ENCODE results near the gene IFT27.
"Not testable (repeated sequence)": the region's sequence is repeated elsewhere in the genome, so short reads cannot be mapped to it uniquely, and the experiment has no call there.

The IFT27 gene

DNA sequence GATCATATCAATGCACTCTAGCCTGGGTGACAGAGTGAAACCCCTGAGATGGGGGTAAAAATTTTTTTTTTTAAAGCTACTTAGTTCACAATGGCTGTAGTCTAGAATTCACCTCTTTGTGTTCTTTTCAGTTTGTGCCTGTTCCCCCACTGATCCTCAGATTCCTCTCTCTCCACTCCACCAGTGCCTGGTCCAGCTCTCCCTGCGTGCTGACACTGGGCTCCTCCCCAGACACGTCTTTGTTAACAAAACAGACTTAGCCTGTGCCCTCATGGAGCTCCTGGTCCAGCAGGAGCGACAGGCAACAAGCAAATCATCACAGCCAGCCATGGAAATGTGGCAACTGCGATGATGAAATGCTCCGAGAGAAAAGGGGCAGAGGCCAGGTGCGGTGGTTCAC is 34.0 kb downstream of the IFT27 start:
- no peak for DNase-seq

DNA sequence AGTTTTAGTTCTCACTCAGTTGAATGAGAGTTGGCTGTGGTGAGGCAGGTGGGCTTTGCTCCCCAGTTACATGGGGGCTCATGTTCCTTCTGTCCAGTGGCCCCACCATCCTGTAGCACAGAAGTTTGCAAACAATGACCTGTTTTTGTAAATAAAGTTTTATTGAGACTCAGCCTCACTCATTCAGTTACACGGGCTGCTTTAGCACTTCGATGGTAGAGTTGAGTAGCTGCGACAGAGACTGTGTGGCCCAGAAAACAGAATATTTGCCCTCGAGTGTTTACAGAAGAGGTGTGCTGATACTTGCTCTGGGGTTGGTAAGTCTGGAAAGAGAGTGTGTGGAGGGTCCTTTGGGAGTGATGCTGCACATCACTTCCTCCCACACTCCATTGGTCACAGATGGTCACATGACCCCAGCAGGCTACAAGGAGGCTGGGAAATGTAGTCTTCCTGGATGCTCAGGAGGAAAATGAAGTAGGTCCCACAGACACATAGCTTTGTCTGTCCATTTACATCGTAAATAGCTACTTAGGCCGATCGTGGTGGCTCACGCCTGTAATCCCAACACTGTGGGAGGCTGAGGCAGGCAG is 34.6 kb downstream of the IFT27 start:
- DNase-seq, result peak; percentile 48

DNA sequence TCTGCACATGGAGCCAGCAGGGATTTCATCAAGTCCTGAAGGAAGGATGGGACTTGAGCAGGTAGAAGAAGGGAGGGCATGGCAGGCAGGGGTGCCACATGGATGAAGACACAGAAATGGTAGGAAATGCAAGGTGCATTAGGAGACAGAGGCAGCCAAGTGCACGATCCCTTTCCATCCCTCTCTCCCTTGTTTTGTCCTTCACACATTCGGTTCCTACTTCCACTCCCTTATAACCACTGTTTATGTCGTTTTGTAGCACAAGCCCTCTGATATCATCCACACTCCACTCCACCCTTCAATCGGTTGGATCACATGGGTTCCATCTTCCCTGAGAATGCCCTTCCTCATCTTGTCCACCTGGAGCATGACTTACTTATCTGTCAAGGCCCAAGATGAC is 35.2 kb downstream of the IFT27 start:
- DNase-seq, result no peak

DNA sequence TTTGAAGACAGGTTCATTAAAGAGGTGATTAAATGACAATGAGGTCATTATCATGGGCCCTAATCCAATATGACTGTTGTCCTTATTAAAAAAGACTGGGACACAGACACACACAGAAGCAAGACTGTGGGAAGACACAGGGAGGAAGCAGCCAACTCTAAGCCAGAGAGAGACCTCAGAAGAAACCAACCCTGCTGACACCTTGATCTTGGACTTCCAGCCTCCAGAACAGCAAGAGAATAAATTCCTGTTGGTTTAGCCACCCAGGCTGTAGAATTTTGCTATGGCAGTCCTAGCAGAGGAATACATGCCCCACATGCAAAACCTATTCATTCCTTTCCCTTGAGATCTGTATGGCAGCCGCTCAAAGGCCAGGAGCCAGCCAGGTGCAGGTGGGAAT is 36.7 kb downstream of the IFT27 start:
- DNase-seq, result no peak

DNA sequence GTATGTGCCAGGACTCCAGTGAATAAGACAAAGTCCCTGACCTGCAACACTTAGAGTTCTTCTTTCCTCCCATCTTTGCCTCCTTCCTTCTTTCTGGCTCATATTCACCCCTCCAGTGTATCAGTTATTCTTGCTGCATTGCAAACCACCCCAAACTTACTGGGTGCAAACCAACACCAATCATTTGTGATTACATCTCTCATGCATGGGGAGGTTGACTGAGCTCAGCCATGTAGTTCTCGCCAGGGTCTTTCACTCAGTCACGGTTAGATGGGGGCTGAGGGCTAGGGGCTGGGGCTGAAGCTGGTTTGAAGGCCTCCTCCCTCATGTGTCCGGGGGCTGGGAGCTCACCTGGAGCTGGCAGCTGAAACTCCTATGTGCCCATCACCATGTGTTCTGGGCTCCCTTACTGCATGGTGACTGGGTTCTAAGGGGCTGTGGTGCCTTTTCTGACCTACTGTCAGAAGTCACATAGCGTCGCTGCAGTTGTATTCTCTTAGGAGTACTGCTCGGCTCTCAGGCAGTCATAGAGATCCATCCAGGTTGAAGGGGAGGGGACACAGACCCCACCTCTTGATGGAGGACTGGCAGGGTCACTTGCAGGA is 37.4 kb downstream of the IFT27 start:
- DNase-seq, result no peak

DNA sequence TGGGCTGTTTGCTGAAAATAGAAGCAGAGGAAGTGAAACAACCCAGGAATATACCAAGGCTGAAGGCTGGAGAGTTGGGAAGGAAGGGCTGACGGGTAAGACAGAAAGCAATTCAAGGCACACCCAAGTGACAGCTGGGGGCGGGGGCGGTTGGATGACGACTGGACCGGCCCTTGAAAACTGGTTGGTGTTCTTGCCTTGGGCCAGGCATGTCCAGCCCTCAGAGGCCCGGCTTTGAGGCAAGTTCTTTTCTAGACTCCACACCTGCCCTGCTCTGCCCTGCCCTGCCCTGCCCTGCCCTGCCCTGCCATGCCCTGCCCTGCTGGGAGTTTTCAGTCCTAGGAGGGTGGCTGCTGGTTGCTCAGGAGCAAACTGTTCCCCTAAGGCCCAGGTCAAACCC is 38.1 kb downstream of the IFT27 start:
- DNase-seq, result no peak

DNA sequence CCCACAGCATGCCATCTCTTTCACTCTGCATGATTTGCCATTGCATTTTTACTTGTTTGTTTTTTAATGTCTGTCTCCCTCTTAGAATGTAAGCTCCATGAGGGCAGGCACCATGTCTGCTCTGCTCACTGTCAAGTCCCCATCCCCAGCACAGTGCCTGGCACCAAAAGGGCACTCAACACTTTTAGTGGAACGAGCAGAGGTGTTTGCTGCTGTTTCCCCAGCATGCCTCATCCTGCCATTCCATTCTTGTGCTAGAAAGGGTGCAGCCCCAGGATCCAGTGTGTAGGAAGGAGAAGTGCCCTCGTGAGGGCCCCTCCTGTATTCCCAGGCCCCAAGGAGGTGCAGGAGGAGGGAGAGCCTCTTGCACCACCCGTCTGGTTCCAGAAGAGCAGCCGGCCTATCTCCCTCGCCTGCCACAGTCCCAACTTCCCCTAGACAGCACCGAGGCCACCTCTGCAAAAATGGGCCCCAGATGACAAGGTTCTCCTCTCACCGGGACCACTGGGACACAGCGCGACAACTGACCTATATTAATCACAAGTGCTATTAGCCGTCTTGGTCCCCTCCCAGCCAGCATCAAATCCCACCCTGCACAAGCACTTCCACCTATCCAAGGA is 39.1 kb downstream of the IFT27 start:
- no peak for DNase-seq

DNA sequence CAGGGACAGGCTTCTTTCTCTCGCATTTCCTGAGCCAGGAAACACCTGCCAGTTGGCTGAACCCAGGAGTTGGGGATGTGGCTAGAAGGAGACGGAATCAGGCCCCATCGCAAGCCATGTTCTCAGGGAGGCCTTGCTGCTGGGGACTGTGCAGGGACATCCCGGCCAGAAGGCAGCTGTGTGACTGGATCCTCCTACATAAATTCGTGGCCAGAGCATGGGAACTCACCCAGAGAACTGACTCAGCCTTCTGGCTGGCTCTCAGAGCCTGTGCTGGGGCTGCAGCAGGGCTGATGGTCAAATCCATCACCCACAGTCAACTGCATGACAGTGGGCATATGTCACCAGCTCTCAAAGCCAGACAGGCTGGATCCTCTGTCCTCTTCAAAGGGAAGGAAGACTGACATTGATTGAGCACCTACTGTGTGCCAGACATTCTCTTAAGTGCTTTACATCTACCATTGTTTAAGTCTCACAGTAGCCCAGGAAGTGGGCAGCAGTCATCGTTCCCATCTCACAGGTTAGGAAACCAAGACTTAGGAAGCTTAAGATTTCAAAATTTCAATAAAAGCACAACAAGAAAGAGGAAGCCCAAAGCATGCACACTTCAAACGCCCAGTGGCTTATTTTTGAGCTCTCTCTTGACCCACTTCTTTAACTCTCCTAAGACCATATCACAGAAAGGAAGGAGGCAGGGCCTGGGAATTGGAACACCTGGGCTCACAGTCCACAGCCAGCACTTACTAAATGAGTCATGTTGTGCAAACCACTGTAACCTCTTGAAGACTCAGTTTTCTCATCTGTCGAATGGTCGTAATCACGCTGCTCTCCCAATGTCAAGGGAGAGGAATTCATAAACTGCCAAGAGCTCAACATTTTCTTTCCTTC is 41.5 kb downstream of the IFT27 start:
- DNase-seq, result no peak

DNA sequence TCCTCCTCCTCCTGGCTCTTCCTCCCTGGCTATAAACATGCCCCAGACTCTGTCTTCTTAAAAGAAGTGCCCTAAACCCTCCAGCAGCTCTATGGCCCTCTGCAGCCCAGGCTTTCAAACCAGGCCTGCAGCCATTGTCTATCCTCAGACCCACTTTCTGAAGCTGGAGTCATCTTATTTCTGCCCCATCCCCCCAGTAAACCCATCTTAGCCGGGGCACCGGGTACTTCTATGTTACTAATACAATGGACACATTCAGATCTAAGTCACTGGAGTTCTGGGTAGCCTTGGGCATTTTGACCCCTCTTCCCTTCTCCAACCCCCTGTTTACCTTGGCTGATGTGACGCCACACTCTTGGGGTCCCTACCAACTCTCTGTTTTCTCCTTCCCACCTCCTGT is 42.6 kb downstream of the IFT27 start:
- no peak for DNase-seq

DNA sequence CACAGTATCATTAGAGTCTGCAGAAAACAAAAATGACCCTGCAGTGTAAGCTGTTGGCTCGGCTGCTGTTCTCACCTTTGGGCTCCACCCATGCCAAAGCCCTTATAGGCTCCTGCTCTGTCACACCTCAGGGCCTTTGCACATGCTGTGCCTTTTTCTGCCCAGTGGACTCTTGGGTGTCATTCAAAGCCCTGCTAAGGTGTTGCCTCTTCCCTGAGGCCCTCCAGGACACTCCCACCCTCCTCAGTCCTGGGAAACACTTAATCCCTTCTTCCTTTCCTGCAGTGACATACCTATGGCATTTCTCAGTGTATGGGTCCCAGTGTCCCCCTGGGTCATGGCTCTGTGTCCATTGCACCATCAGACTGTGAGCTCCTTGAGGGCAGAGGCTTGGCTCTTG is 43.3 kb downstream of the IFT27 start:
- no peak for DNase-seq

DNA sequence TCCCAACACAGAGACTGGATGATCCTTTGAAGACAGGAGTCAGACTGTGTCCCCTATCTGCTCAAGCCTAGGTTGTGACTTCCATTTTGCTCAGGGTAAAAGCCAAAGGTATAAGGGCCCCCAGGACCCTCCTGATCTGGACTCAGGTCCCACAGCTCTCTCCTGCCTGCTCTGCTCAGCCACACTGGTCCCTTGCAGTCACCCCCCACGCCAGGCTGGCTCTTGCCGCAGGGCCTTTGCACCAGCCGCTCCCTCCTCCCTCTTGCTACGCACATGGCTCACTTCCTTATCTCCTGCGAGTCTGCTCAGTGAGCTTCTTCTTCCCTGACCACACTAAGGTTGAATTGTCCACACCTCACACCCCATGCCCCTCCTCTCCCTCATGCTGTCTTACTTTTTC is 44.0 kb downstream of the IFT27 start:
- DNase-seq, result peak; percentile 0

DNA sequence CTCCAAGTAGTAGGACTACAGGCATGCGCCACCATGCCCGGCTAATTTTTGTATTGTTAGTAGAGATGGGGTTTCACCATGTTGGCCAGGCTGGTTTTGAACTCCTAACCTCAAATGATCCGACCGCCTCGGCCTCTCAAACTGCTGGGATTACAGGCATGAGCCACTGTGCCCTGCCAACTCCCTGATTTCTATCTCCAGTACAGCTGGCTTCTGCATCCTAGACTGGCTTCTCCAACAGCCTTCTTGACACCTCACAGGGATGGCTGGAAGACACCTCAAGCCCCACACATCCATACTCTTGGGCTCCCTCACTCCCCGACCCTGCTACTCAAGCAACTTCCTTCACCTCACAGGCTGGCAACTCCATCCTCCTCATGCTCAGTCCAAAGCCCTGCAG is 44.6 kb downstream of the IFT27 start:
- DNase-seq, result not testable (repeated sequence)

DNA sequence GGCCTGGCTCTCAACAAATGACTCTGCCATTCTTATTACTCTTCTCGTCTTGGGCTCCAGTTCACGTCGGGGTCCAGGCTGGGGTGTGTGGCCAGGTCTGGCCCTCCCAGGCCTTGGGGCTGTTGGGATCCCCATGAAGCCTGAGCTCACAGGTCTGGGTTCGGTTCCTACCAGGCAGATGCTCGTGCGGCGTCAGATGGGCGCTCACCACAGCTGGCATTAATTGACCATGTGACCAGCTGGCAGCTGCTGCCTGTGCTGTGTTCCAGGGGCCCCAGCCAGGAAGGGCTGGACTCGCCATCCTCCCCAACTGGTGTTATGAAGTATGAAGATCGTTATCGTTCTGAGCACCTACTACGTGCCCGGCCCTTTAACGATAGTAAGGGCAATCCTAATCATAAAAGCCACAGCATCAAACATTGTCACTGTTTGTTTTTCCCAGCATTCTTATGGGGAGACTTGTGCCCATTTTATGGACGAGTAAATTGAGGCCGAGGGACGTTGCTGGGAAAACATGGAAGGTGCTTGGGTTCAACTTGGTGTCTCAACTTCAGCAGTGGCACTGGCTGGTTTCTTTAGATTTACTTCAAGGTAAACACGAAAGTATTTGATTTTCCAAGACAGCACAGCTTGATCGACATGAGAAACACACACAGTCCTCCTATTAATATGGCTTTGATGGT is 45.6 kb downstream of the IFT27 start:
- DNase-seq, result no peak

DNA sequence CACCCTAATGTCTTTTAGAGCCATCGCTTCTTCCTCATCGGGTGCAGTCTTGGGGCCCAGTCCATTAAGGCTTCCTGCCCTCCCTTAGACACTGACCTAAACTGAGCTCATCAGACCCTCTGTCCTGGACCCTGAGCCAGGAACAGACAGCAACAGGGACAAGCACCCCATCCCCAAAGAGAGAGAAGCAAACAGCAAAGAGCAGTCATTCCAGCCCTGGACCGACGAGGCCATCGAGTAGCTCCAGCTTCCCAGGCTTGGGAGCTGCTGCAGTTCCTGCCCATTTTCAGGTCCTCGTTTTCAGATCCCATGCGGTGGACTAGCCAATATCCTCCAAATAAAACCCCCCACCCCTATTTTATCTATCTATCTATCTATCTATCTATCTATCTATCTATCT is 46.6 kb downstream of the IFT27 start:
- DNase-seq, result no peak

DNA sequence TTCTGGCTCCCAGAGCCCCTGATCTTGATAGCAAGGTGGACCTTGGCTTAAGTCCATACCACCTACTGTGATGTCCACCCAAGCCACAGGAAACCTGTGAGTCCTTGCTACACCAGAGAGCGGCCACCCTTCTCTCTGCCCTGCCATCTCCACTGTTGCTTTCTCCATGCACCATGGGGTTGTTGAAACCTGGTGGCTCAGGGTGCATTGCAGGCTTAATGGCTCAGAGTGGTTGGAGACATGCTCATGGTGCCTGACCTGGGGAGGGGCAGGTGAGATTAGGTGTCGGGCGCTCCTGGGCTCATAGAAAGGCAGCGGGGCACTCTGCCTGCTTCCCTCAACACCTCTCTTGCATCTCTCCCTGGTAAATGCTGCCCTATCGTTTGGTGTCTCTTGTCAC is 47.4 kb downstream of the IFT27 start:
- DNase-seq, result peak; percentile 0

DNA sequence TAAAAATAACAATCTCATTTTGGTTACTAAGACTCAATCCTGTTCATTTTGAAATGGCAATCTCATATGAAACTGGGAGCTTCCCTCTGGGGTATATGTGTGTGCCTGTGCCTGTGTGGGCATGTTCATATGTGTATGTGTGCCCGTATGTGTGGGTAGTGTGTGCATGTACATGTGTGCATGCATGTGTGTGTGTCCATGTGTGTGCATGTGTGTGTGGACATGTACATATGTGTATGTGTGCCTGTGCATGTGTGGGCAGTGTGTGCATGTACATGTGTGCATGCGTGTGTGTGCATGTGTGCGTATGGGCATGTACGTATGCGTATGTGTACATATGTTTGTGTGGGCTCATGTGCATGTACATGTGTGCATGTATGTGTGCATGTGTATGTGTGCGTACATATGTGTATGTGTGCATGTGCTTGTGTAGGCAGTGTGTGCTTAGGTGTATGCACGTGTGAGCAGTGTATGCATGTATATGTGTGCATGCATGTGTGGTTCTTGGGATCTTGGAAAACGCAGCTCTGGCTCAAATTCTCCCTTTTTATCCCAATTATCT is 47.9 kb downstream of the IFT27 start:
- peak; percentile 0 for DNase-seq

DNA sequence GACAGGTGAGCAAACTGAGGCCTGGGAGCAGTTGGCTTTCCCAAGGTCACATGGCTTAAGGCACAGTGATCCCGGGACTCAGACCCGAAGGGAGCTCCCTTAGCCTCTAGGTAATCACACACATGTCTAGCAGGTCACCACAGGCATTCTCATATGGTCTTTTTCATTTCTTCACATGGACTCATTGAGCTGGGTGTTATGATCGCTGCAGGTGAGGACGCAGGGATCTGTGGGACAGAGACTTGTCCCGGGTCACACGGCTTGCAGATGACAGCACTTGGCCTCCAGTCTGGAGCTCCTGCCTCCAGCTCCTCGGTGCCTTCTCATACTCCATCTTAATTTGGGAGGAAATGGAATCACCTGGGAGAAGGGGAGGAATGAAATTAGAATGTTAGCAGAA is 48.8 kb downstream of the IFT27 start:
- no peak for DNase-seq

DNA sequence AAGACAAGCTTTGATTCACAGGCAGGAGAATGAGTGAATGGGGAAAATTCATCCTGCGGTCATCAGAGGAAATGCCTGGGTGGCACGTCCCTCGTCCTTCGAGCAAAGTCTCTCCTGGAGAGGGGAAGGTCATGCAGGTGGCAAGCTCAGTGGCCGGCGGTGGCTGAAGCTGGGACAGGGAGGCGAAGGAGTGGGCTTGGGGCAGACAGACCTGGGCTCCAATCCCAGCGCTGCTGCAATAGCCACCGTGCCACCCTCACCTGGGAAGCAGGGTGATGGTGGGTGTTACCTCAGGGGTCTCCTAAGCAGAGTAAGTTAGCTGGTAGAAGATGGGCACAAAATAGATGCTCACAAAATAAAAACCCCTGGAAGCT is 49.9 kb downstream of the IFT27 start:
- no peak for DNase-seq

DNA sequence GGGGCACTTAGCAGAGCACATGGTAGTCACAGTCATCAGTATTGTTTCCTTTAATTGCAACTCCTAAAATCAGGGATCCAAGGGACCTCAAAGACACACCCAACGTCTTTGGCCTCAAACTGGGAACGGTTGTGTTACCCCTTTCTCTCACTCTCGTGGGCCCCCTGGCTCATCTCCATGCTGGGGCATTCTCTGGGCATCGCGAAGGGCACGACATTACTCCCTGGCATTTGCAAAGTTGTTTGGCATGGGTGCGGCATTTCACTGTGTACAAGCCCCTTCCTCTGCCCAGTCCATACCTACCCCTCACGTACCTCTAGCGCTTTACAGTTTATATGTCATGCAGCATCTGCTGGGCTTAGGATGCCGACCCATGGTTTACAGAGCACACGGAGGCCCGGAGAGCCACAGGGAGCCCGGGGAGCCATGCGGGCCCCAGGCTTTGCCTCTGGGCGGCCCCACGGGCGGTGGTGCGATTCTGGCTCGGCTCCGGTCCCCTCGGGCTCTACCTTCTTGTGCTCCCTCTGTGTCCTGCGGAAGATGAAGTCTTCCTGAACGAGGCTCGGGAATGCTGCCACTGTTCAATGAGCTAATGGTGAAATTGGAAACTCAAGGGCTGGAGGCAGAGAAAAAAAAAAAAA is 50.4 kb downstream of the IFT27 start:
- no peak for DNase-seq

DNA sequence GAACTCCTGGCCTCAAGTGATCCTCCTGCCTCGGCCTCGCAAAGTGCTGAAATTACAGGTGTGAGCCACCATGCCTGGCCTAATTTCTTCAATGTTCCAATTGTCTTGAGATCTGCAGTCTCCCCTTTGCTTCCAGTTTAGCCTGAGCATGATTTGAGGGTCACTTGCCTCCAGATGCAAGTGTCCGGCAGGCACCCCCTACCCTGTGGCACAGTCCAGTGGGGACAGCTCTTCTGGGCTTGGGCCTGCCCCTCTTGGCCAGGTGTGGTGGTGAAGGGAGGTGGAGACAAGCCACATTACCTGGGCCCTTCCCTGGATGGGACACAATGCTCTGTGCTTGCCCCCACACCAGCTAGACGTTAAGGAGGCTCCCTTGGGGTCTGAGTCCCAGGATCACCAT is 51.1 kb downstream of the IFT27 start:
- DNase-seq, result no peak

DNA sequence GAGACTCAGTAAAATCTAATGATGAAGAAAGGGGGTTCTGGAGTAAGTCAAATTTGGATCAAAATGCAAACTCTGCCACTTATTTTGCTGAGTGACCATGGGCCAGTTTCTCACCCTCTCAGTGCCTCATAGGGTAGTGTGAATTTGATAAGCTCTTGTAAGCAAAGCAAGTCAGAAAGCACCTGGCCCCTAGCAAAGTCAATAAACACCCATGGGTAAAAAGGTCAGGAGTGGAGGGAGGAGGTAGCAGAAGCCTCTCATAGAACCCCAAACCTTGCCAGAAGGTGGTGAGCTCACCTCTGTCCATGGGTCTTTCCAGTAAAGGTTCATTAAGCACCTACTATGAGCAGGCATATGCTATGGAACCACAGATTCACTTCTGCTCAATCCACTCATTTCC is 53.9 kb downstream of the IFT27 start:
- DNase-seq, result no peak

DNA sequence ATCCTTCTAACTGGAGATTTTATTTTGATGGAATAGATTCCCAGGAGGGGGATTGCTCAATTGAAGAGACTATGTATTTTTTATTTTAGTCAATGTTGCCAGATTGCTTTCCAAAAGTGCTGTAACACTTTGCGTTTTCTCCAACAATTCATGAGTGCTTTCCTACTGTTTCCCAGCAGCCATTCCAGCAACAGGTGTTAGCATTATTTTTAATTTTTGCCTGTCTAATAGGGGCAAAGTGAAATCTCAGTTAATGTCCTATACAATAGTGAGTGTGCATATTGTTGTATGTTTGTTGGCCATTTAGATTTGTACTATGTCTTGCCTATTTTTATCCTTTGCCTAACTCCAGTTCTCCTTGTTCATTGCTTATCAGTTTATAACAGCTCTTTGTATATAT is 60.3 kb downstream of the IFT27 start:
- no peak for DNase-seq

DNA sequence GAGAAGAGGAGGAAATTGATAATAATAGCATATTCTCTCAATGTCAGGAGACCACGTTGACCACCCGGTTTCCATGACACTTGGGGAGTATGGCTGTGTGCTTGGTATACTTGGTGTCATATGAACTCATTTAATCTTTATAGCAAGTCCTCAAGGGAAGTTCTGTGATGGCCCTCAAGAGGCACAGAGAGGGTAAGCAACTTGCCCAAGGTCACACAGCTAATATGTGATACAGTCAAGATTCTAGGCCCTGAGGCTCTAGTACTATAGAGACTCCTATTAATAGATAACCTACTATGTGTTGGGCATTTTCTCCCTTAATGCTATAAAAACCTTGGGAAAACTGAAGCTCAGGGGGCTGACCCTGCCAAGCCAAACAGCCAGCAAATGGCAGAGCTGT is 61.8 kb downstream of the IFT27 start:
- no peak for DNase-seq
